Stomach smooth muscle (tissue), 2 donors: ENCODE results near the gene BNC2.
A peak's percentile ranks its signal among the peaks of the same experiment; 100 is the strongest.

ENCODE experiments used
- H3K27ac ChIP-seq: one replicate; pipeline ENCODE4 v1.7.0; 2013; ENCODE audit warnings: mild to moderate bottlenecking, low read length, inconsistent platforms
- H3K27me3 ChIP-seq, 2 donors: one replicate each; pipeline ENCODE4 v1.7.0; 2013; ENCODE audit warnings: low read length in 2 of 2; ENCODE audit not compliant: insufficient read depth in 2 of 2, control insufficient read depth in 1 of 2
- H3K36me3 ChIP-seq, 2 donors: one replicate each; pipeline ENCODE4 v1.7.0; 2013; ENCODE audit warnings: low read length in 2 of 2; ENCODE audit not compliant: control insufficient read depth in 2 of 2, insufficient read depth in 2 of 2
- H3K4me1 ChIP-seq: one replicate; pipeline ENCODE4 v1.7.0; 2013; ENCODE audit warnings: low read length; ENCODE audit not compliant: control insufficient read depth, insufficient read depth
- H3K4me3 ChIP-seq, 2 donors: one replicate each; pipeline ENCODE4 v1.7.0; 2013; ENCODE audit warnings: low read length in 2 of 2
- H3K9ac ChIP-seq, 2 donors: one replicate each; pipeline ENCODE4 v1.7.0; 2013; ENCODE audit warnings: low read length in 2 of 2, mild to moderate bottlenecking in 1 of 2
- H3K9me3 ChIP-seq, 2 donors: one replicate each; pipeline ENCODE4 v1.7.0; 2013; ENCODE audit warnings: low read length in 2 of 2; ENCODE audit not compliant: control insufficient read depth in 2 of 2
- donor health status: healthy.
- donor health status: Pancreatic carcinoma.

BNC2 gene

GRCh38 chr9:16869131-16869881 lies 1.2 kb downstream of the BNC2 start:
- peak overlapping the region; percentile 64 to 86 for H3K4me3 ChIP-seq
- H3K36me3 ChIP-seq = no peaks in the 10 kb centered on the region
- H3K4me1 ChIP-seq = peaks cover 24% of the 10 kb centered on the region
- peak overlapping the region; percentile 88 for H3K27ac ChIP-seq
- peak overlapping the region; percentile 62 to 79 for H3K9ac ChIP-seq
- no peaks in the 10 kb centered on the region for H3K27me3 ChIP-seq
- no peaks in the 10 kb centered on the region for H3K9me3 ChIP-seq

GRCh38 chr9:16868701-16869100 lies 1.8 kb downstream of the BNC2 start:
- Histone ChIP-seq H3K4me3 (peak overlapping the region; percentile 64 to 86), H3K36me3 (no peaks in the 10 kb centered on the region), H3K9me3 (no peaks in the 10 kb centered on the region), H3K27me3 (no peaks in the 10 kb centered on the region), H3K27ac (peak overlapping the region; percentile 88), H3K9ac (peak overlapping the region; percentile 62 to 79), H3K4me1 (peaks cover 24% of the 10 kb centered on the region)

- peak overlapping the region; percentile 48 to 58 for H3K9ac ChIP-seq
- peak overlapping the region; percentile 88 for H3K27ac ChIP-seq
- H3K27me3 ChIP-seq = no peaks in the 10 kb centered on the region
- H3K36me3 ChIP-seq = no peaks in the 10 kb centered on the region
- H3K9me3 ChIP-seq = no peaks in the 10 kb centered on the region
- H3K4me3 ChIP-seq = peak overlapping the region; percentile 64 to 86
- H3K4me1 ChIP-seq = peaks cover 24% of the 10 kb centered on the region
Observed at GRCh38 chr9:16867576-16868311, 2.7 kb downstream of the BNC2 start.

- peak overlapping the region; percentile 1 for H3K27ac ChIP-seq
- no peaks in the 10 kb centered on the region for H3K27me3 ChIP-seq
- H3K9me3 ChIP-seq = no peaks in the 10 kb centered on the region
- peak overlapping the region in 1 of 2 donors; percentile 10 for H3K4me3 ChIP-seq
- no peaks in the 10 kb centered on the region for H3K36me3 ChIP-seq
- H3K4me1 ChIP-seq = peaks cover 21% of the 10 kb centered on the region
- peak overlapping the region in 1 of 2 donors; percentile 40 for H3K9ac ChIP-seq
Observed at GRCh38 chr9:16866587-16866986, 3.9 kb downstream of the BNC2 start.

GRCh38 chr9:16864649-16865434 lies 5.6 kb downstream of the BNC2 start:
- H3K27me3 ChIP-seq = no peaks in the 10 kb centered on the region
- no peaks in the 10 kb centered on the region for H3K36me3 ChIP-seq
- H3K4me3 ChIP-seq = peak overlapping the region; percentile 42 to 64
- H3K9ac ChIP-seq = peak overlapping the region; percentile 34 to 43
- peaks cover 21% of the 10 kb centered on the region for H3K4me1 ChIP-seq
- no peaks in the 10 kb centered on the region for H3K9me3 ChIP-seq
- H3K27ac ChIP-seq = peak overlapping the region; percentile 62

GRCh38 chr9:16848179-16848578 lies 22.3 kb downstream of the BNC2 start:
- no peak overlapping the region for H3K9ac ChIP-seq
- H3K27ac ChIP-seq = no peak overlapping the region
- H3K36me3 ChIP-seq = no peaks in the 10 kb centered on the region
- H3K4me3 ChIP-seq = no peak overlapping the region
- H3K4me1 ChIP-seq = no peaks in the 10 kb centered on the region
- no peaks in the 10 kb centered on the region for H3K27me3 ChIP-seq
- H3K9me3 ChIP-seq = no peaks in the 10 kb centered on the region

- Histone ChIP-seq H3K4me3 (no peak overlapping the region), H3K27ac (no peak overlapping the region), H3K4me1 (no peaks in the 10 kb centered on the region), H3K27me3 (no peaks in the 10 kb centered on the region), H3K36me3 (no peaks in the 10 kb centered on the region), H3K9ac (no peak overlapping the region), H3K9me3 (no peaks in the 10 kb centered on the region)
Observed at GRCh38 chr9:16846986-16847385, 23.5 kb downstream of the BNC2 start.

GRCh38 chr9:16846367-16846766 lies 24.1 kb downstream of the BNC2 start:
- Histone ChIP-seq H3K36me3 (no peaks in the 10 kb centered on the region), H3K4me3 (no peak overlapping the region), H3K27ac (no peak overlapping the region), H3K4me1 (no peaks in the 10 kb centered on the region), H3K9ac (no peak overlapping the region), H3K27me3 (no peaks in the 10 kb centered on the region), H3K9me3 (no peaks in the 10 kb centered on the region)

GRCh38 chr9:16834817-16835216 lies 35.7 kb downstream of the BNC2 start:
- Histone ChIP-seq H3K36me3 (no peaks in the 10 kb centered on the region), H3K4me3 (no peak overlapping the region), H3K9me3 (no peaks in the 10 kb centered on the region), H3K9ac (no peak overlapping the region), H3K27me3 (no peaks in the 10 kb centered on the region), H3K4me1 (no peaks in the 10 kb centered on the region), H3K27ac (no peak overlapping the region)

- Histone ChIP-seq H3K27me3 (no peaks in the 10 kb centered on the region), H3K4me1 (peaks cover 2% of the 10 kb centered on the region), H3K4me3 (no peak overlapping the region), H3K36me3 (no peaks in the 10 kb centered on the region), H3K9ac (no peak overlapping the region), H3K9me3 (no peaks in the 10 kb centered on the region), H3K27ac (no peak overlapping the region)
Observed at GRCh38 chr9:16833296-16833835, 37.1 kb downstream of the BNC2 start.
